MM.1S (cell line): ENCODE data around the gene CCSAP.

Experiments used
- CTCF ChIP-seq: fragments of 300-600 bp; sonication (generic); IDR thresholded peaks from 2 replicates; pipeline ENCODE4 v1.5.1; 2016; ENCODE audit warnings: antibody characterized with exemption, low read length, mixed read lengths
- EZH2 ChIP-seq: fragments of 300-600 bp; sonication (generic); optimal IDR thresholded peaks from 2 replicates; pipeline ENCODE3; 2017; ENCODE audit warnings: low read depth, mild to moderate bottlenecking, antibody characterized with exemption, low read length, mixed read lengths

GRCh38 chr1:229364207-229365065, 21.6 kb upstream of the CCSAP start:
- no peak for TF ChIP-seq CTCF
- no peak for TF ChIP-seq EZH2
